Measurements from ENCODE around the gene CRMP1. TPM values are rescaled to one million over a fixed set of nuclear protein-coding genes. Genes with fewer than 3 reads are reported as not detected.
"Not testable (repeated sequence)": the region's sequence is repeated elsewhere in the genome, so short reads cannot be mapped to it uniquely, and the experiment has no call there.

Gene CRMP1
- total RNA-seq, 4 donors from 2014 or later: 2.1 to 5.0 (median 4.7) TPM; not detected in 1

DNA sequence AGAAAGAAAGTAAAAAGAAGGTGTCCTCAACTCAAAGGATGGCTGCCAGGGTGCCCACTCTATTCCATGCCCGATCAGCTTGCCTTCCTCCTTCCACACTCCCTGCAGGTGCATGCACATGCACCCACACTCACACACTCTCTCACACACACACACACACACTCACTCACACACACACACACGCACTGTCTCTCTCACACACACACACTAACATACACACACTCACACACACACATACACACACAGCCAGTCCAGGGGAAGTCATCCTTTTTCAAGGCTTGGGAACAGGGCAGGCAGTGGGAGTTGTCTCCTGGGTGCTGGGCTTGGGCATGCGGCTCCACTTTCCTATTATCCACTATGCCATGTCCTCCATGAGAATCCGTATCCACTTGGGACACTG, 50.4 kb downstream of the CRMP1 start:
- no peak for TF ChIP-seq CTCF (IDR thresholded peaks at IDR 0.05)
- no peak for TF ChIP-seq POLR2A (IDR thresholded peaks at IDR 0.05)
- WGBS, 2 donors: 86 to 89% methylated on average over 3 to 4 of the region's 4 CpGs
- Histone ChIP-seq H3K9me3 (no peaks in the 10 kb centered on the region), H3K36me3 (no peaks in the 10 kb centered on the region), H3K4me3 (no peak overlapping the region), H3K4me1 (peaks cover 0 to 22% (median 0%) of the 10 kb centered on the region in 3 donors), H3K27me3 (no peaks in the 10 kb centered on the region), H3K27ac (no peak overlapping the region)
- no peak for DNase-seq
- intact Hi-C loops (cut with DNase I): no loop called here

- intact Hi-C loops (cut with DNase I): no loop called here
- H3K4me1 ChIP-seq: peaks cover 0 to 22% (median 0%) of the 10 kb centered on the region in 3 donors
- H3K27me3 ChIP-seq: no peaks in the 10 kb centered on the region
- TF ChIP-seq CTCF (IDR thresholded peaks at IDR 0.05) (no peak), POLR2A (IDR thresholded peaks at IDR 0.05) (no peak)
- WGBS, 2 donors: 53 to 78% methylated on average over 15 to 19 of the region's 30 CpGs
- H3K9me3 ChIP-seq: no peaks in the 10 kb centered on the region
- H3K36me3 ChIP-seq: no peaks in the 10 kb centered on the region
- peak overlapping the region in 2 of 4 donors; percentile 48 to 52 for H3K27ac ChIP-seq
- H3K4me3 ChIP-seq: peak overlapping the region in 1 of 4 donors; percentile 42
- no peak for DNase-seq
Observed at GRCh38 chr4:5839751-5840674, 52.9 kb downstream of the CRMP1 start.

DNA sequence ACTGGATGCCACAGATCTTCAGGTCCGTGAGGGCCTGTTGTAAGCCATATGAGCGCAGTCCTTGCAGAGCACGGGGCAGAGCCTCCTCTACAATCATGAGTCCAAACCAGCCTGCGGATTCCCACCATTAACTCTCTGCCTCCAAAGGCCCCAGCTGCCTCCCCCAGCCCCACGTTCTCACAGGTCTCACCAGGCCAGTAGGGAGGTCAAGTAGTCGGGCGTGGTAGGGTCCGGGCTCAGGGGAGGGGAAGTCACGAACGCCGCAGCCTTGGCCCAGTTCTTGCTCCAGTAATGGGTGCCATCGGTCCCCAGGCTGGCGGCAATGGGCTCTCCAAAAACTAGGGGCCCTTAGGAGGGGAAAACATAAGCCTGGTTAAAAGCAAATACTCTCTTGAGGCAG, 53.6 kb downstream of the CRMP1 start:
- Histone ChIP-seq H3K4me1 (peaks cover 0 to 17% (median 0%) of the 10 kb centered on the region in 3 donors), H3K27me3 (no peaks in the 10 kb centered on the region), H3K27ac (peak overlapping the region in 2 of 4 donors; percentile 48 to 52), H3K9me3 (no peaks in the 10 kb centered on the region), H3K4me3 (peak overlapping the region in 1 of 4 donors; percentile 42), H3K36me3 (no peaks in the 10 kb centered on the region)
- intact Hi-C loops (cut with DNase I): no loop called here
- TF ChIP-seq CTCF (IDR thresholded peaks at IDR 0.05) (no peak), POLR2A (IDR thresholded peaks at IDR 0.05) (no peak)
- WGBS, 2 donors: 84 to 93% methylated on average over 11 of the region's 13 CpGs
- DNase-seq: no peak

DNA sequence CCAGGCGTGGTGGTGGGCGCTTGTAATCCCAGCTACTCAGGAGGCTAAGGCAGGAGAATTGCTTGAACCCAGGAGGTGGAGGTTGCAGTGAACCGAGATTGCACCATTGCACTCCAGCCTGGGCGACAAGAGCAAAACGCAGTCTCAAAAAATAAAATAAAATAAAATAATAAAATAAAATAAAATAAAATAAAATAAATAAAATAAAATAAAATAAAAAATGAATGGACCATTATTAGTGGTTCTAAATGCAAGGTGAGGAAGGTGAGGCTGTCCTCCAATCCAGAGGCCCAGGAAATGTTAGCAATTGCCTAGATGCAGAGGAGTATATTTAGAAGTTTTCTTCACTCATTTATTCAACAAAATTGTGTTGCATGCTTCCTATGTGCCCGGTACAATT, 55.4 kb downstream of the CRMP1 start:
- 82 to 93% methylated on average over 6 of the region's 6 CpGs for WGBS, 2 donors
- intact Hi-C loops (cut with DNase I); H3K36me3 ChIP-seq; DNase-seq; H3K27me3 ChIP-seq; H3K27ac ChIP-seq; H3K4me1 ChIP-seq; H3K9me3 ChIP-seq; H3K4me3 ChIP-seq: not testable (repeated sequence)

DNA sequence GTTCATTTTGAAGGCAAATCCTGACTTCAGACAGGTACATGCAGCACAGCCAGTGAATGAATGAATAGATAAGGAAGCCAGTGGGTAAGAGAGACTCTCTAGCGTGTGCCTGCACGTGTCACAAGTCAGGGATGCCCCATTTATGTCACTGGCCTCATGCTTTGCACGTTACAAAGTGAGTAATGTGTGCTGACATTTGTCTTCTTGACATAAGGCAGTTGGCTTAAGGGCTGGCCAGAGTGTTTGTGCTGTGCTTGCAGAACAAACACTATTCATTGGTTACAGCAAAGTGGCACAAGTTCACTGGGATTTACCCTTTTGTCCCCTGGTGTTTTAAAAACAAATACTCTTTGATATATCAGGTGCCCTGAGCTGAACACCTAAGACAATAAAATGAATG, 55.9 kb downstream of the CRMP1 start:
- no peak overlapping the region for H3K4me3 ChIP-seq
- no peaks in the 10 kb centered on the region for H3K27me3 ChIP-seq
- DNase-seq: no peak
- H3K9me3 ChIP-seq: no peaks in the 10 kb centered on the region
- H3K36me3 ChIP-seq: no peaks in the 10 kb centered on the region
- intact Hi-C loops (cut with DNase I): no loop called here
- 22 to 47% methylated on average over 3 of the region's 3 CpGs for WGBS, 2 donors
- TF ChIP-seq POLR2A (IDR thresholded peaks at IDR 0.05) (no peak), CTCF (IDR thresholded peaks at IDR 0.05) (no peak)
- no peak overlapping the region for H3K27ac ChIP-seq
- H3K4me1 ChIP-seq: peaks cover 0 to 9% (median 0%) of the 10 kb centered on the region in 3 donors
